Superior temporal gyrus (tissue), 1 donor: ENCODE measurements around the gene SPATS2L.

Experiments used
- DNase-seq: peaks from one replicate; pipeline ENCODE4 v3.0.0-alpha.2; 2016; ENCODE audit errors: extremely low spot score

The SPATS2L gene

GRCh38 chr2:200377355-200378336 lies 71.2 kb downstream of the SPATS2L start:
- no peak for DNase-seq

GRCh38 chr2:200378652-200379290 lies 72.3 kb downstream of the SPATS2L start:
- no peak for DNase-seq

GRCh38 chr2:200379481-200380090 lies 73.1 kb downstream of the SPATS2L start:
- DNase-seq: no peak

DNA sequence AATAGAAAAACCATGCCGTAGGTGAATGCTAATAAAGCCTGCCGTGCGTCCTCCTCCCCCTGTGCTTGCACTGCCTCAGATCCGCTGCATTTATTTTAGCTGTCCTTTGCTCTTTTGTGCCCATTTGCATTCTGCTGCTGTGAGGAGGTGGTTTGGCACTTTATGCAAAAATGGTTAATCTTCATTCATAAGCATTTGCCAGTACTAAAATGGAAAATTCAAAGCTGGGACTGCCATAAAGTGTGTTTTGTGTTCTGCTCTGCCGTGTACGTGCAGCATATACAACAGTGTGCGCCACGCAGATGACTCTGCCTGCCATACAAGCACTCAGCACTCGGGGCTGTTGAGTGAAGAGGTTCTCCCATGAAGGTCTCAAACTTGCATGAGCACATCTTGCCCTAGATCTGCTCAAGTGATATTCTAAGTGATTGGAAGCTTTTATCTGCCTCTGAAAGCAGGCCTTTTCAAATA lies 73.6 kb downstream of the SPATS2L start:
- peak; percentile 72 for DNase-seq

DNA sequence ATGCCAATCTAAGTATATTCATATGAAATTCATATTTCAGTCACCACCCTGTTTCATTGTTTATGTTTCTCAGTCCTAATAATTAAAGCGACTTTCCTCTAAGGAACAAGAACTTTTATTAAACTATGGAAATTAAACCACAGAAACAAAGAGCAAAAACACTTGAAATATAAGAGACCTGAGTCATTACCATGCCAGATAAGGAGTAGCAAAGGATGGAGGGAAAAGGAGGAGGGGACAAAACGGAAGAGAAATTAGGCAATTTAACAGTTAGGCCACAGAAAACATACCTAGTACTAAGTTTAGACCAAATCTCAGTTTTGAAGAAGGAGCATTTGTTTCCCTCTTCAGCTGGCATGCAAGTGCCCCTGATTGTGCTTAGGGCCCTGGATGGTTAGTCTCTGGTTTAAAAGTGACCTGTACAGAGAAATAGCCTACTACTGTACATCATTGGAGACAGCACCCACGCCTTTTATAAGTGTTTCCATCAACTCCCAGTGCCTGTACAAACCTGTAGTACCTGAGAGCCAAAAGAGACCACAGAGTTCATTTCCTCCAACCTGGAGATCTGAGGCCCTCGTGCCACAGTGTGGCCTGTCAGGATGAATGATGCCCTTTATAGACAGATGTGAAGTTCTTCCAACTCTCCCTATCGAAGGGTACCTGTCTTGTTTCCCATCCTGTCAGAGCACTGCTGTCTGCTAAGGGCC lies 74.5 kb downstream of the SPATS2L start:
- DNase-seq: no peak

GRCh38 chr2:200382874-200383273 lies 76.4 kb downstream of the SPATS2L start:
- no peak for DNase-seq

DNA sequence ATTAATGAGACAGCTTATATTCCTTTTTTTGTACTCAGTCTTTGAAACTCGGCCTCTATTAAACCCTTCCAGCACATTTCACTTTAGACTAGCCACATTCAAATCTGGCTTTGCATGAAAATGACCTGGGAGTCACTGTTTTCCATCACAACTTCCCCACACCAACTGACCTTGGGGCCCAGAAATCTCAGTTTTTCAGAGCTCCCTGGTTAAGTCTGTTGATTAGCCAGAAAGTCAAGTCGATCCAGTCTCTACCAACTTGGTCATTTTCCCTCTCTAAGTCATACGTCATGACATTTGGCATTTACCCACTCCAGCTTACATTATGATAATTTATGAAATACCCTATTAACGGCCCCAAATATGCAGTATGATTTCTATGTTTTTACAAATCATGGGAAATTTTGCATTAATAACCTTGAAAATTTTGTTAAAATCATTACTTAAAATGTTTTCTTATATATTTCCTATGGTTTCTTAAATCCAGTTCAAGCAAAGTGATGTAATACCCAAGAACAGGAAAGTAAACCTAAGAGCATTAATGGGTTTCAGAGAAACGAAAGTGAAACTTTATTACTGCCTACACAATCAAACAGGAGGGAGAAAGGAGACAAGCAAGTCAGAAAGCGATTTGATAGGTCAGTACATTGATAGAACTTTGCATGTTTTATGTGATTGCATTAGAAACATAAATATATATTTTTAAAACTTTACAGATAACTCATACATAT lies 77.1 kb downstream of the SPATS2L start:
- peak; percentile 66 for DNase-seq

DNA sequence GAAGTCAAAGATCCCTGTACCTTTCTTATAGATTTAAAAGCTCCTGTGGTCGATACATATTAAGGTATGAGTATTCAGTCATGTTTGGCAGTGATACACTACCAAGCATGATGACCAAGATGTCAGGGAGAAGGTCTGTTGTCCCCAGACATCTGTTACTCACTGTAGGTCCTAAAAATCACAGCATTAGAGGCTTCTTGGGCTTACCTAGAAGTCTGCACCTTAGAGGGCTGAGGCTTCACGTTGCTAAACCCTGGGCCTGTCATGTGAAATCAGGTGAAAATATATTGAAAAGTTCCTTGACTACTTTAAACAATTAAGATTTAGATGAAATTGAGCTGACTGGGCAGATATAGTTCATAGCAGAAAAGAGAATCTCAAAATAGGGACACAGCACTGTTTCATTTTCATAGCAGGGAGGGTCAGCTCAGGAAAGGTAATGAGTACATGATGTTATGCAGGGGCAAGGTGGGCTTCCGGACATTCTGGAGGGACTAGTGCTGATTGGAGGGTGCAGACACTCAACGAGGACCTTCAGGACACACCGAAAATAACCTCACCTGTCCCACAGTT lies 78.7 kb downstream of the SPATS2L start:
- no peak for DNase-seq

DNA sequence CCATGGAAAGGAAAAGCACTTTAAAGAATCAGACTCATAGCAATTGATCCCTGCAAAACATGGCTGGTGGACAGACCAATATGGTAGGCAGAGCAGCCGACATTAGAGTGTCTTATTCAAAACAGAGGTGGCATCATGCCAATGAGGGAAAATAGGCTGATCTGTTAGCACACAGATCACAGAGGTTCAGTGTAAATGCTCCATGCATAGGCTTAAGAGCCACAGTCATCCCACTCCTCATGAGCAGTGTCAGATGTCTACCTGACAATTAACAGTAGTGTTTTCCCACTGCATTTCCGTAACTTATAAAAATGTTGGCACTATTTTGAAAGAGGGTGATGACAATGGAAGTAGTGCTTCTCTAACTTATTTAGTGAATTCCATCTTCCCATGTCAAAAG lies 86.7 kb downstream of the SPATS2L start:
- no peak for DNase-seq

DNA sequence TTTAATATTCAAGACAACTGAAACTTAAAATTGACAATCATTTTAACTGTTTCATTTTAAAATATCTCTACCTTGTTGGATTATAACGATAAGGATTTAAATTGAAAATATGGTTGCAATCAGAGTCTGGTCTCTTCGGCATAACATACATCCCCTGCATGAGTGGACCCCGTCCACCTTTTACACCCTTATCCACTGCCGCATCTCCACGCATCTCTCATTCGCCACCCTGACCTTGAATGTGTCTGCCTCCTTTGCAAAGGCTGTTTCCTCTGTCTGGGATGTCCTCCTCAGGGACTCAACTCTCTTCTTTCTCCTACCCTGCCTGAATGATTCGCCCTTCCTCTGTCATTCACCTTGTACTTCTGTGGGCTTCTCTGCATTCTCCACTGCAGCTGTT lies 87.6 kb downstream of the SPATS2L start:
- no peak for DNase-seq

- peak; percentile 51 for DNase-seq
Measured at GRCh38 chr2:200396781-200397242, 90.3 kb downstream of the SPATS2L start.

GRCh38 chr2:200397785-200398184 lies 91.3 kb downstream of the SPATS2L start:
- no peak for DNase-seq

GRCh38 chr2:200399046-200399445 lies 92.6 kb downstream of the SPATS2L start:
- no peak for DNase-seq

DNA sequence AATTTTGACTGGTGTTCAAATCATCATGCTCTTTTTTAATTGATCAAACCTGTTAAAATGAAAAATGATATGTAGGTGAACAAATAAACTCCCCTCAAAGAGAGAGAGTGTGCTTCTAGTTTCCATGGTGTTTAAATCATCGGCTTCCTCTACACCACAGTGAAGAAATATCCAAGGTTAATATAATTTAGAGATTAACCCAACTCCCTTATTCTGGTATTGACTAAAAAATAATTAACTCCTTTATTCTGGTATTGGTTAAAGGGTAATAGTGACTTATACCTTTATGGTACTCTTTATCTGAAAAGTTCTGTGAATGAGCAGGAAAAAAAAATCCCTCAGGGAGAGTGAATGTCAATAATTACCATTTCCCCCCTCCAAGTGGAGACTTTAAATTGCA lies 93.1 kb downstream of the SPATS2L start:
- DNase-seq: no peak

GRCh38 chr2:200403814-200404213 lies 97.3 kb downstream of the SPATS2L start:
- no peak for DNase-seq

GRCh38 chr2:200404615-200405014 lies 98.1 kb downstream of the SPATS2L start:
- DNase-seq: no peak

DNA sequence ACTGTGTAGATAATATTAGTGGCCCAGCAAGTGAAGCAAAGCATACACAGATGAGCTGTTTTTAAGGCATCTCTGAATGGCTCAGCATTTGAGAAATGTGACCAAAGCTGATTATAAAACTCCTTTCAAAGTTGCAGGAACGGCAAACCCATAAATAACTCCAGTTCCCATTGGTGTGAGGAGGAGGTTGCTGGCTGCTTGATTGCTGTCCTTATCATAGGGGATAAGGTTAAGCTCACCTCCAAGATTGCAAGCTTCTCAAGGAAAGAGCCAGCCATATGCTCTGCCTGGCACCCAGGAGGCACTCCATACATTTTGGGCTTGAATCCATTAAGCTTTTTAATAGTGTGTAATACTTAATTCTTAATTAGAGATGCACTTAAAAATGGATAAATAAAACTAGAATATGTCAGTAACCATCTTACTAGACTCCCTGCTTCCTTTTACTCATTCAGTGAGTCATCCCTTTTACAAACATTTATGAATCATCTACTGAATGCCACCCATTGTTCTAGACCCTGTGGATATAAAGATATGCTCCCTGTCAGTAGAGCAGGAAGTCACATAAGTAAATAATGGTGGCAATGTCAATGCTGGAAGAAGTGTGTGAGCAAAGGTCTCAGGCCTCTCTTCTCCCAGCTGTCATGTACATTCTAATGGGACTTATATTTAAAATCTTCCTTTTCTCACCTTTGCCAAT lies 99.3 kb downstream of the SPATS2L start:
- DNase-seq: peak; percentile 57

- no peak for DNase-seq
Measured at GRCh38 chr2:200406379-200406778, 99.9 kb downstream of the SPATS2L start.

DNA sequence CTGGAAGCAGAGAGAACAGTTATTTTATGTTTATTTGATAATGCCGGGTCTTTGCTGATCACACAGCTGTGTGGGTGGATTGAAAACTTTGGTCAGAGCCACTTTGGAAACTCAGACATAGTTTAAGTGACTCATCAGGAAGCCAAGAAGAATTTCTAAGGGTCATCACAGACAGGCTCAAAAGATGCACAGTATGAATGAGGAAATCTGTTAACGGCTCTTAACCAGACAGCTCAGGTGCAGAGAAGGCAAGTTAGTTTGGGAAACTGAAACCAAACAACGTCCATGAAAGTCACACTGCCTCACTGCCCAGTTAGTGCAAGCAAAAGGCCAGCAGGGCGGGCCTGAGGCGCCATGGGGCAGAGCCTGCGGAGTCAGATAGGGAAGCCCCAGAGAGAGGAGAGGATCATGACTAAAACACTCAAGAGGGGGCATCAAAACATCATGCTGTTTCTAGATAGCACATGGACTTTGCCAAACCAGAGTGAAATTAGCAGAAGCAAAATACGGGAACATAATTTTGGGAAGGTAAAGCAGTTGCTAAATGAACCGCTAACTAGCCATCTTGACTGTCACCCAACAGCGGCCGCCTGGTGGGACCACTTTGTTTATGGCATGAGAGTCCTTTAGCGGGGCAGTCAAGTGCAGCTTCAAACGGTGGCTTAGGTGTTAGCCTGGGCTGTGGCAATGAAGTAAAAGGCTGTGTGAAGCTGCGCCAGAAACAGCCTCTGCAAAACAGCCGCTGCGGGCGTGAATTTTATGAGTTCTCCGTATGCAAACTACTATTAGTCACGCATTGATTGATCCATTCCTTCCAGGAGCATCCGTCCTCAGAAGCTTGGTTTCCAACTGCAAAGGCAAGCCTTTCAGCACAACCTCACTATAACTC lies 102.2 kb downstream of the SPATS2L start:
- DNase-seq: no peak
